GM21576 (cell line): Measurements from ENCODE around the gene NAA60.
"Not testable (repeated sequence)": the region's sequence is repeated elsewhere in the genome, so short reads cannot be mapped to it uniquely, and the experiment has no call there.

Experiments
- ATAC-seq: cut with Tn5 transposase; IDR thresholded peaks from one replicate; pipeline ENCODE4 v1.9.1; 2021; ENCODE audit warnings: mild to moderate bottlenecking, moderate library complexity; ENCODE audit not compliant: unreplicated experiment

NAA60 gene

DNA sequence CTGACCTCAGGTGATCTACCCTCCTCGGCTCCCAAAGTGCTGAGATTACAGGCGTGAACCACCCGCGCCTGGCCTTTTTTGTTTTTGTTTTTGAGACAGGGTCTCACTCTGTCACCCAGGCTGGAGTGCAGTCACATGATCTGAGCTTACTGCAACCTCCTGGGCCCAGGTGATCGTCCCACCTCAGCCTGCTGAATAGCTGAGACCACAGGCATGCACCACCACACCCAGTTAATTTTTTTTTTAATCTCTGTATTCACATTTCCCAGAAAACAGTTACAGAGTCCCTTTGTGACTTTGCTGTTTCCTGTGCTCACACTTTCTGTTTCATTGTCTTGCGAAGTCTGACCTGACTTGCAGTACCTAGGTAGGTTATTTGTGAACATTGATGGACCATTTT, 60.0 kb downstream of the NAA60 start:
- ATAC-seq = no peak

DNA sequence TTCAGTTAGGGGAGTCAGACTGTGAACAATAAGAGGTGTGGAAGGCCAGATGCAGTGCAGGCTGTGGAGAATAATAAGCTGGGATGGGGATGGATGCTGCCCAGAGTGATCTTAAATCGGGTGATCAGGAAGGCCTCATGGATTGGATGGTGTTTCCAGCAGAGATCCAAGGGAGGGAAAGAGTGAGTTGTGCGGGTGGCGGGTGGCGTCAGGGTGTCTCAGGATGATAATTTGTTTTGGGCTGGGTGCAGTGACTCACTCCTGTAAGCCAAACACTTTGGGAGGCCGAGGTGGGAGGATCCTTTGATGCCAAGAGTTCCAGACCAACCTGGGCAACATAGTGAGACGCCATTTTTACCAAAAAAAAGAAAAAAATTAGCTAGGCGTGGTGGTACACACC, 65.3 kb downstream of the NAA60 start:
- no peak for ATAC-seq

- no peak for ATAC-seq
Measured at GRCh38 chr16:3509470-3509928, 66.0 kb downstream of the NAA60 start.

GRCh38 chr16:3510416-3510815, 66.9 kb downstream of the NAA60 start:
- no peak for ATAC-seq

DNA sequence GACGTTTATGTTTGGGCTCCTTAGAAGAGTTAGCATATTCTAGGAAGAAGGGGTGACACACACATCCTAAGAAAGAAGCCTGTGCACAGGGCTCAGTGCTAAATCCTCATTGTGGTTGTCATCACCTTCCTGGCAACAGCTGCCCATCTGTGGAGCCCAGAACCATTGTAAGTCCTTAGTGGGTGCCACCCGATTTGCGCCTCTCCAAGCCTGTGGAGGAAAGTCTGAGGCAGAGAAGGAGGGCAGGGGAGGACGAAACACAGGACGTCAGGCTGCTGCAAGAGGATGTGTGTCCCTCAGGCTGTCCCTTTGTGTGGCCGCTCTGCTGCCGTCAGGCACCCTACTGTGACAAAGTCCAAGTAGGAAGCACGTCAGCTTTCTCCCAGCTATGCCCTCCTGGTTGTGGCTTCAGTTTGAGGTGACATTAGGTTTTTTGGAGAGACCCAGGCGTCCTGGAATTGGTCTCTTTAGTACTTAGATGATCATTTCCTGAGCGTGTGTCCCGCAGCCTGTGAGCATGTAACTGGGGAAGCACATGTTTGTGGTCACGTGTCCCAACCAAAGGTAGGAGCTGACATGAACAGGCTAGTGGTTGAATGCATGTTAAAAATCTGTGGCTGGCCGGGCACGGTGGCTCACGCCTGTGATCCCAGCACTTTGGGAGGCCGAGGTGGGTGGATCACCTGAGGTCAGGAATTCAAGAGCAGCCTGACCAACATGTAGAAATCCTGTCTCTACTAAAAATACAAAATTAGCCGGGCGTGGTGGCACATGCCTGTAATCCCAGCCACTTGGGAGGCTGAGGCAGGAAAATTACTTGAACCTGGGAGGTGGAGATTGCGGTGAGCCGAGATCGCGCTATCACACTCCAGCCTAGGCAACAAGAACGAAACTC, 68.1 kb downstream of the NAA60 start:
- no peak for ATAC-seq

DNA sequence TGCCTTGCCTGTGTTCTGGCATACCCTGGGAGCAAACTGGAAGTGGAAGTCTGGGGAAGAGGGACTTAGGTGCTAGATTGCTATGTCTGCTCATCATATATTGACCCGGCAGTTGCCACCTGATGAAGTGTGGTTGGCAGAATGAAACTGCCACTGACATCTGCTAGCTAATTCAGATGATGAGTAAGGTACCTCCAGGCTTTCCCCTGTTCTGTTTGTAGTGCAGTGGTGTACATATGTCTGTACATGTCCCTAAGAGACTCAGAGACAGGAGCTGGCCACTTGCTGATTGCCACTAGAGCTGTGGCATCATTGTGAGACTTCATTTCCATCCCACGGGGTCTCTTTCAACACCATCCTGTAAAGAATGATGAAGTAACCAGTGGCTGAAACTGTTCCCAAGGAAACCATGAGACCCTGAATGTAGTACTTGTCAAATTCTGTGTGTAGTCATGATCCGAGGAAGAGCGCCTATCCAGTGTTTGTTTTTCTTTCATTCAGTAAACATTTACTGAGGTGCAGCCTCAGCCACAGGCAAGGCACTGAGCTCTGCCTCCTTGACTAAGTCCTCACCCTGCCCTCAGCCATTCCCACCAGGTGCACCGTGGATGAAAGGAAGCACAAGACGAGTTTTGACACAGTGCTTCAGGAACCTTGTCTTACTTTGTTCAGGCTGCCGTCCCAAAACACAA, 70.6 kb downstream of the NAA60 start:
- ATAC-seq = no peak

DNA sequence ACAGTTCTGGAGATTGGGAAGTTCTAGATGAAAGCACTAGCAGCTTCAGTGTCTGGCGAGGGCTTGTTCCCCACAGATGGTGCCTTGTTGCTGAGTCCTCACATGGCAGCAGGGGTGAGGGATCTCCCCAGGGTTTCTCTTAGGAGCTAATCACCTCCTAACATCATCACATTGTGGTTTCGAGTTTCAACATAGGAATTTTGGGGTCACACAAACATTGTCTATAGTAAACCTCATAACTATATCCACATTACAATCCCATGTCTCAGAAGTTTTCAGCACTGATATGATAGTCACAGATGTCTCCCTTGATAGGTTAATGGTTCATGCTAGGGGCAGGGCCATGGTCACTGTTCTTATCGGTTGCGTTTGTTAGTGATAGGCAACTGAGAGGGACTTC, 71.1 kb downstream of the NAA60 start:
- no peak for ATAC-seq

DNA sequence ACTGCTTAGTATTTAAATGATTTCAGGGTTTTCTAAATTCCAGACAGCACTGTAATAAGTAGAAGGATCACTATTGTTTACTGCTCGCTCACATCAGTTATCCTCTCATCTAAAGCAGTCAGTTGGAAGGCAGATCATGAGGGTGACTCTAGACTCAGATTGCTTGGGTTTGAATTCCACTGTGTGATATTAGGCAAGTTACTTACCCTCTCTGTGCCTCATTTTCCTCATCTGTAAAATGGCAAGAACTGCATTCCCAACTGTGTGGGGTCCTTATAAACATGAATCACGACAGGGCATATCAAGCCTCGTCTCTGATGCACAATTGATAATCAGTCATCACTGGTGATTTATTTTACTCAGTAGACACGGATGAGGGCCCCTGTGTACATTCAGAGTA, 72.4 kb downstream of the NAA60 start:
- no peak for ATAC-seq

DNA sequence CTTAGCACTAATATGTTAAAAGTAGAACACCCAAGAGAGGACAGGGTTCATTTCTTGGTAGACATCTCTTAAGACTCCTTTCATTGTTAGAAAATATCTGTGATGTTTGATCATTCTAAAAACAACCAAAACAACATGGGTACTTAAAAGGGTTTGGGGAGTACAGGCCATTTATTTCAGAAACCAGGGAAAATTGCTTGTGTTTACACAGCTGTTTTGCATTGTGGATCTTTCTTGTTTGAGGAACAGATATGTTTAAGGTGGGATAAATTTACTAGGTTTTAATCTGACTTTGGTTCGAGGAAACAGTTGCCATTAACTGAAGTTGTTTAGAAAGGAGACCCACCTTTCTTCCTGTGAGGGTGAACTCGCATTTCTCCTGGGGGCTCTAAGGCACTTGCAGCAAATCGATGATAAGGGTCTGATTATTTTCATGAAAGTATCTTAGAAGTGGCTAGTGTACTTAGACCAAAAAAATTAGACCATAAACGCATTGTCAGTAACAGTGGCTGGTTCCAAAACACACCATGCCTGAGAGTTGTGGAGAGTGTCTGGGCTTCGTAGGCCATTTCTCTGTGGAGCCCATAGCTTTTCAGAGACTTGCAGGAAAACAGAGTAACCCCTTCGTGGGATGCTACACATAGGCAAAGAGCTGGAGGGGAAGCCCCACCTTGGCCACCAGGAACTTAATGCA, 75.0 kb downstream of the NAA60 start:
- no peak for ATAC-seq

DNA sequence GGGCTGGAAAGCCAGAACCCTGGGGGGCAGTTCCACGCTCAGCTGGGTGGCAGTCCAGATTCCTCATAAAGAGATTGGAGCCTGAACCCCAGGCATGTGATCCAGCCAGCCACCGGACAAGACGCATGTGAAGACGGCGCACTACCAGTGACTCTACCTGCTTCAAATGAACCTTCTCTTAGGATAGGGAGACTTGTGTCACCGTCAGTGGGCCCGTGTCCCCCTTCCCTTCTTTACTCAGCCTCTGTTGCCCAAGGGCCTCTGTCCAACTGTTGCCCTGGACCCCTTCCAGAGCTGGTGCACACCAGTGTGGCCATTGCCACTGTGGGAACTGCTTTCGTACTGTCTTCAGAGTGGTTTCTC, 75.5 kb downstream of the NAA60 start:
- ATAC-seq = no peak

DNA sequence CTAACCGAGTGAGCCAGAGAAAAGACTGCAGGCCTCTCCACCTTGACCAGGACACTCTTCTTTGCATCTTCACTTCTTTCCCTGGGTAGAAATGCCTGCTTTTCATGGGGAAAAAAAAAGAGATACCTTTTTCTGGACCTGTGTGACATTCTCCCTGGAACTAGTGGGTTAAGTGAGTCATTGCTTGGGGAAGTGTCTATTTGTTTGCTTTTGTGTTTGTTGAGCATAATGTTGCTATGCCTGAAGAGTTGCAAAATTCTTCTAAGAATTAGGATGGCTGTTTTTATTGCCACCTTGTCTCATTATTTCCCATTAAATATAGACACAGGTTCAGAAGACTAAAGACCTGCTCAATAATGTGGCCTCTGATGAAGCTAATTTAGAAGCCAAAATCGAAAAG, 76.1 kb downstream of the NAA60 start:
- ATAC-seq = no peak

DNA sequence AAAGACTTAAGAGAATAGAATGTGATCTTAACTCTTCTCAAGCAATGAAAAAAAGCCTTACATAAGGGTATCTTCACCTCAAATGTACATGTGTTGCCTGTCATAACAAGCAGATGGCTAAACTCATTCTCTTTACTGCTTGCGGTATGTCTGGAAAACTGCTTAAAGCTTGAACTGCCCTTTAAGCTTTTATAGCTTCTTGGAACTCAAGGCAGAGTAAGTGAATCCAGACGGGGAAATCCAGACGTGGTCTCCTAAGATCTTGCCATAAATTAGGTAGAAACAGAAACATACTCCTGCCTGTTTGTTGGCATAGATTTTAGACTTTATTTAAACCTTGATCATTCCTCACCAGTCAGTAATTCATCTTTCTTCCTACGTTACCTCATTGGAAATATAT, 76.9 kb downstream of the NAA60 start:
- ATAC-seq = no peak

- no peak for ATAC-seq
Measured at GRCh38 chr16:3520841-3521240, 77.4 kb downstream of the NAA60 start.

GRCh38 chr16:3523281-3523680, 79.8 kb downstream of the NAA60 start:
- ATAC-seq = no peak

DNA sequence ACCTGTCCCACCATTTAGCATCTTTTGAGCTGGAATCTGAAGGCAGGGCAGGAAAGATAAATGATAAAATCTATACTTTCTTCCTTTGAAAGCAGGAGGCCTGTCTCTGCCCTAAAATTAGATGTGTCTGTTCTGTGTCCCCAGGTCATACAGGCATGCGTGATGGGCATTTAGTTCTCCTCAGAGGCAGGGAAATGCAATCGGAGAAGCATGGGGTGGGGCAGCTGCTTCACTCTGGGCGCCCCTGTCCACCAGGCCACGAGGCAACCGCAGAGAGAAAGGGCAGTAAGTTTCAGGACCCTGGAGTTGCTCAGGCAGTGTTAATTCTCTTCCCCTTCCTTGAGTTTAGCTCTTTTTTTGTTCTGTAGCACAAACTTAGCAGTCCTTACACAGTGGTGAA, 82.5 kb downstream of the NAA60 start:
- no peak for ATAC-seq

DNA sequence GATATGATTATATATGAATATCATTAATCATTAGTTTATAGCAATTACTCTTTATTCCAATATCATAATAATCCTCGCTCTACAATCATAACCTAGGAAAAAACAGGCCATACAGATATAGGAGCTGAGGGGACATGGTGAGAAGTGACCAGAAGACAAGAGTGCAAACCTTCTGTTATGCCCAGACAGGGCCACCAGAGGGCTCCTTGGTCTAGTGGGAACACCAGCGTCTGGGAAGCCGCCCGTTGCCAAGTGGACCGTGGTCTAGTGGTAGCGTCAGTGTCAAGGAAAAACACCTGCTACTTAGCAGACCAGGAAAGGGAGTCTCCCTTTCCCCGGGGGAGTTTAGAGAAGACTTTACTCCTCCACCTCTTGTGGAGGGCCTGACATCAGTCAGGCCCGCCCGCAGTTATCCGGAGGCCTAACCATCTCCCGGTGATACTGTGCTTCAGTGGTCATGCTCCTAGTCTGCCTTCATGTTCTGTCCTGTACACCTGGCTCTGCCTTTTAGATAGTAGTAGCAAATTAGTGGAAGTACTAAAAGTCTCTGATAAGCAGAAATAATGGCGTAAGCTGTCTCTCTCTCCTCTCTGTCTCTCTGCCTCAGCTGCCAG, 83.8 kb downstream of the NAA60 start:
- not testable (repeated sequence) for ATAC-seq

DNA sequence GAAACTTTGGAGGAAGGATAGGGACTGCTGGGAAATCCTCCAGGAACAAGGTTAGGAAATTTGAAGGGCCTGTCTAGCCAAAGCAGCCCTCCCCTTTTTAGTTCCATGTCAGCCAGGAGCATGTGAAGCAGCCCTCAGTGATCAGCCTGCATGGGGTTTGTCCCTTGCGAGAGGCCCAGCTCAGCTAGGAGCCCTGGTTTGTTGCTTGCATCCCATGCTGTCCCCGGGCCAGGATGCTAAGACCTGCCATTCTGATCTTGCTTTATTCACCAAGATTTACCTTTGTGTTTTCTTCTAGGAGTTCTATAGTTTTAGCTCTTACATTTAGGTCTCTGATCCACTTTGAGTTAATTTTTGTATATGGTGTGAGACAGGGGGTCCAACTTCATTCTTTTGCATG, 84.9 kb downstream of the NAA60 start:
- ATAC-seq = no peak

DNA sequence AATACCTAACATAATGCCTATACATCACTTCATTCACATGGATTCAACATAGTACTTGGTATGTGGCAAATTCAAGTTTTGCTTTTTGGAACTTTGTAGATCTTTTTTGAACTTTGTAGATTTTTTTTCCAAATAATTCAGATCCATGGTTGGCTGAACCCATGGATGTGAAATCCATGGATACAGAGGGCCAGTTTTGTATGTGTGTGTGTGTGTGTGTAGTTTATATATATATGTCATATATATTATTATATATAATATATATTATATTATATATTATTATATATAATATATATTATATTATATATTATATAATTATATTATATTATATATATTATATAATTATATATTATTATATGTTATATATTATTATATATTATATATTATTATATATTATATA, 85.7 kb downstream of the NAA60 start:
- ATAC-seq = no peak

DNA sequence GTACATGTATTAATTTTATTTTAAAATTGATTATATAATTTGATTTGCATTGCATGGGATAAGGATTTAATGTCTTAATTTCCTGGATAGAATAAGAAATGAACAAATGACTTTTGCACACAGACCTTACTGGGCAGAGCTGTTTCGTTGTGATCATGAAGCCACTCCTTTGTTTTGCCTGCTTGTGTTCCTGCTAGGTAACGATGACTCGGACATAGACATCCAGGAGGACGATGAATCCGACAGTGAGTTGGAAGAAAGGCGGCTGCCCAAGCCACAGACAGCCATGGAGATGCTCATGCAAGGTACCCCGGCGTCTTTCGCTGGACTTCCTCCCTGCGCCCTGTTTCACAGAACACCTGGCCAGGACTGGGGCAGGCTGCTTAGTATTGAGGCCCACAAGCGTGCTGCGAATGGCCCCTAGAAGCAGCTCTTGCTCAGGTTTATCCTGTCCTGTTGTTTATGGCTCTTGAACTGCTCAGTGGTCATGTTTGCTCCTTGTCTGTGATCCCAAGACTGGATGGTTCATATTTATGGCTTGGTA, 87.0 kb downstream of the NAA60 start:
- no peak for ATAC-seq

DNA sequence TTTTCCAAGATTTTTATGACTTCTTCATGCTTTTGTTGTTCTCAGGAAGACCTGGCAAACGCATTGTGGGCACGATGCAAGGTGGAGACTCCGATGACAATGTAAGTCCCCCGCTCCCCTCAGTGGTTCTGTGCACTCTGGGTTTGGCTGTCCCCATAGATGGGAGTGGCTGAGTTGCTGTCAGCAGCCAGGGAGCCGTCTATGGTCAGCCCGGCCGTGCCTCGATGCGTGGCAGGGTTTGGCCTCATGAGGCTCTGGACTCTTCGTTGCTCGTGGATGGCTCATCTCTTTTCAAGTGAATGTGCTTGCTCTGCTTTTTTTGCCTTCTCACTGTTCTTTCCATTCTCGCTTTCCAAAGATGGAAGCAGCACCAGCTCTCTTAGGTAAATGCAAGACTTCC, 89.3 kb downstream of the NAA60 start:
- no peak for ATAC-seq

DNA sequence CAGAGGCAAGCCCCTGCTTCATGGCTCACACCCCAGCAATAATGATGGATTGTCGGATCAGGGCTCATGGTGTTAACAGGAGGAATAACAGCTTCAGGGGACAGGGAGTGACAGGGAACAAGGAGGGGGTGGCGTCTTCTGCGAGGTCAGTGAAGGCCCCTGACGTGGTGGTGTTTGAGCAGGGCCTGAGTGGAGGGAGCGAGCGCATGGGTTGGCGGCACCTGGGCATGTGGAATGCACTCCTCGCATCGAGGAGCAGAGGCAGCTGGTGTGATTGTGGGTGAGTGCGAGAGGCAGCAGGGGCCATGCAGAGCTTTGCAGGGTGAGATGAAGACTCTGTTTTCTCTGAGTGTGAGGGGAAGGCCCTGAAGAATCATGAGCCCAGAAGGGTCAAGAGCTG, 90.6 kb downstream of the NAA60 start:
- no peak for ATAC-seq
